GM12874 (cell line): ENCODE data around the gene NDST4.

Source experiments
- TF ChIP-seq, protein P1 (sequence below): IDR thresholded peaks from 2 replicates; pipeline ENCODE4 v1.5.1; 2011; ENCODE audit warnings: low read depth, mild to moderate bottlenecking, control low read depth, low read length, moderate library complexity; ENCODE audit not compliant: insufficient read depth

The NDST4 gene

DNA sequence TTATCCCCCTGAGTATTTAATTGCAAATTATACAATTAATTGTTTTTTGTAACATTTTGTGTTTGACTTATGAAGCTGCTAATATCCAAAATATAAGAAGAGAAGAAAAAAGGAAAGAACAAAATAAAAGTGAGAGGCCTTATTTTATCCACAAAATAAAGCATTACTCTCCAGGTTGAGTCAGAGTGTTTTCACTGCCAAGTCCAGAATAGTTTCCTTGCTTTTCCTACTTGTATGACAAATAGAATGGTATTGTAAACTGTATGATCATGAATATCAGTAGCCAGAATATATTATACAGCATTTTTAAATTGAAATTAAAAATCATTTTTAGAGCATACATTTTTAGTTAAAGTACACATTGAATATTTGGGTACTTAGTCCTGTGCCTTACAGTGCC is 237.8 kb downstream of the NDST4 start:
- TF ChIP-seq, protein P1, sequence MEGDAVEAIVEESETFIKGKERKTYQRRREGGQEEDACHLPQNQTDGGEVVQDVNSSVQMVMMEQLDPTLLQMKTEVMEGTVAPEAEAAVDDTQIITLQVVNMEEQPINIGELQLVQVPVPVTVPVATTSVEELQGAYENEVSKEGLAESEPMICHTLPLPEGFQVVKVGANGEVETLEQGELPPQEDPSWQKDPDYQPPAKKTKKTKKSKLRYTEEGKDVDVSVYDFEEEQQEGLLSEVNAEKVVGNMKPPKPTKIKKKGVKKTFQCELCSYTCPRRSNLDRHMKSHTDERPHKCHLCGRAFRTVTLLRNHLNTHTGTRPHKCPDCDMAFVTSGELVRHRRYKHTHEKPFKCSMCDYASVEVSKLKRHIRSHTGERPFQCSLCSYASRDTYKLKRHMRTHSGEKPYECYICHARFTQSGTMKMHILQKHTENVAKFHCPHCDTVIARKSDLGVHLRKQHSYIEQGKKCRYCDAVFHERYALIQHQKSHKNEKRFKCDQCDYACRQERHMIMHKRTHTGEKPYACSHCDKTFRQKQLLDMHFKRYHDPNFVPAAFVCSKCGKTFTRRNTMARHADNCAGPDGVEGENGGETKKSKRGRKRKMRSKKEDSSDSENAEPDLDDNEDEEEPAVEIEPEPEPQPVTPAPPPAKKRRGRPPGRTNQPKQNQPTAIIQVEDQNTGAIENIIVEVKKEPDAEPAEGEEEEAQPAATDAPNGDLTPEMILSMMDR: no peak

DNA sequence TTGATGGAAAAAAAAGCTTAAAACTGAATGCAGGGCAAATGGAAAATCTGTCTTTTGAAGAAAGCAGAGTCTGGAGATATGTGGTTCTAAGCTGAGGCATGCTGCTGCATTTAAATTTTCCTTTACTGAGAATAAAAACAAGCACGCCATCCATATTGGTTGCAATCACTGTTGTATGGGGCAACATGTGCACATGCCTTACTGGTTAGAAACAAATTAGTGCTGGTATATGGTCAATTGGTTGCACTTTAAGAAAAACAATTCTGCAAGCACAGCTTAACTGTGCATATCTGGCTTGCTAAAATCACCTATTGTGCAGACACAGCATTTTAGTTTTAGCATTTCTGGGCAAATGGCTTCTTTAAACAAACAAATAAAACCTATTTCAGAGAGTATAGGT is 239.1 kb downstream of the NDST4 start:
- TF ChIP-seq, protein P1: no peak

DNA sequence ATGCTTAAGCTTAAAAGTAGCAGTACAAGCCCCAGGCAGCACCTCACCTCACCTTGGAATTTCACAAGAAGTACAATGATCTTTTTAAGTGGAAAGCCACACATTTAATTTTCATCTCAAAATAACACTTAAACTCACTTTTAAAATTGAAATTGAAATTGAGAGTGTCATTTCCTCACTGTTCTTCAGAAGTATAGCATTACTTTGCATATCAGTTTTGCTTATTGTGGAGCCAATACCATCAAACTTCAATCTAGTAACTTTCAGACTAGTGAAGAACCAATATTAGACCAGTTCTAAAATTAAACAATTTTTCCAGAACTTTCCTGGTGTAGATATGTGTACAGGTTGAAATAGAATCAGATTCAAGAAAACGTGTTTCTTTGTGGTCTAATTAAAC is 242.4 kb downstream of the NDST4 start:
- TF ChIP-seq, protein P1: no peak

DNA sequence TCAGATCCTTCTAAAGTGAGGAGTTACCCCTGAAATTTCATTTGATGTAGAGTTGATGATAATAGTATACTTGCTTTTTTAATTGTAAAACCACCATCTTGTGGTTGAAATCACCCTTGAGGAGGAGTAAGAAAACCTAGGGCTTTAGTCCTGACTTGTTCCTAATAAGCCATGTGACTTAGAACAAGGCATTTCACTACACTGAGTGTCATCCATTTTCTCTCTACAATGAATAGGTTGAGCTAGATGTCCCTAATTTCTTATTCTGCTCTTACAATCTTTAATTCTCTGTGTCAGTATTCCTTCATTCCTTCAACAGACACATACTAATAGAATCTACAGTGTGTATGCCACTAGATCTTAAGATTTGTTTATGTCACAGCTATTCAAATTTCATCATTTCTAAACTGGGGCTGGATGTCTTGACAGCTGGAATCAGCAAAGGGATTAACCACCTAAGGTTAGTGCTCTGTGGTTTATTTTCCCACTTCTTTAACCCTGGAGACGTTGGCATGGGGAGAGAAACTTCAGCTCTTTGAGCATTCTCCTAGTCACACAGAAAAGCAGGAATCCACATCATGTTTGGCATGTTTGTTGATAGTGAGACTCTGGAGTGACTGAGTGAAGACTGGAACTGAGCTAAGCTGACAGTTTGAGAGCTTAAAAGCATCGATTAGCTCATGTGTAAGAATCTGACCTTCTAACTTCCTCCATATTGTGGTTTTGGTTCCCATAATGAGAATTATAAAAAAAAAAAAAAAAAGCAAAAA is 246.3 kb downstream of the NDST4 start:
- TF ChIP-seq, protein P1: no peak

DNA sequence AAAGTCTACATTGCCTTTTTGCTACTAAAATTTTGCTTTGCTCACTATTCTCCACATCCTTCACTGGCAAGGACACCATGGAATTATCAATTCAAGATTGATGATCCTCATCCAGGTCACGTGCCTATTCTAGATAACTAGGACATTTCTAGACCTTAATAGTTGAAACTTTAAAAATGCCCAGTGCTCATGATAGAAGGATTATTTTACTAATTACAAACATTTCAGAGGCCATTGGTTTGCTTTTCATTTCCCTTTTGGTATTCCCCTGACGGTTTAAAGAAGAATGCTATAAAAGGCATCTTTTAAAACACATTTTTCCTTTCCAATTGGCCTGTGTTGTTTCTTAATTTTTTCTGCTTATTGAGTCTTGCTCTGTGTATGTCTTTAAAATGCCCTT is 249.4 kb downstream of the NDST4 start:
- TF ChIP-seq, protein P1: no peak

DNA sequence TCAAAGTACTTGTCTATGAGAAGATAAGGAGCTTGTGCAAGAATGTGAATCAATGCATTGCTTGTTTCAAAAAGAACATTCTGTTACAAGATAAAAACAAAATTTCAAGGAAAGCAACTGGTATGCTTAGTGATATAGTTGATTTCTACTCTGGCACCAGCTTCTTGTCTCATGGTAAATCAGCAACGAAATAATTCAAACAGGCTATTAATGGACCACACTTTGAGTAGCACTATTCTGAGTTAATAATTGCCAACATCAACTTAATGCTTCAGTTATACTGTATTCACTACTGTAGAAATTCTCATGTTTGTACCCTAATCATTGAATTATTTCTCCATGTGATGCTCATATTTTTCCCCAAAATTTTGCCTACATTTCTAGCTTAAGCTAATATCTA is 252.6 kb downstream of the NDST4 start:
- TF ChIP-seq, protein P1: no peak

DNA sequence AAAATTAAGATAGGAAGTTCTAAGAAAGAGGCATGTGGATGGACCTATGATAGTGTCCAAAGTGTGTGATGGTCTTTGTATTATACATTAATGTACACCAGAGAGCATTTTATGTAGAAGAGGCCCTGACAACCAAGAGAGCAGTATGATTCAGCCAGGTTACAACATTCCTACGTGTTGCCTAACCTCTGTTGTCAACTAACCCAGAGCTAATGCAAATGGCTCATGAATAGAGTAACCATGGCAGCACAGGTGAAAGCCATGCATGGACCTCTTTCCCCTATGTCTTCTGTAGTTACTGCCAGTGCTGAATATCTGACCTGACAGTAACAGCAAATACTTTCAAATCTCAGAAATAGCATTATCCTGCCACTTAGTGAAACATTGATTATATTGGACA is 255.6 kb downstream of the NDST4 start:
- TF ChIP-seq, protein P1: no peak
